ENCODE measurements around the gene RNU1-2. TPM values are rescaled to one million over a fixed set of nuclear protein-coding genes. Genes with fewer than 3 reads are reported as not detected.
A peak's percentile ranks its signal among the peaks of the same experiment; 100 is the strongest.
"Not testable (repeated sequence)": the region's sequence is repeated elsewhere in the genome, so short reads cannot be mapped to it uniquely, and the experiment has no call there.

RNU1-2 gene
- total RNA-seq, 1 experiment from 2014 or later, result 1,622 TPM

GRCh38 chr1:16900751-16901150 lies 5.0 kb downstream of the RNU1-2 start:
- Mint-ChIP-seq H3K27me3 (ENCODE audit: insufficient read depth, unreplicated experiment) (no peaks in the 10 kb centered on the region), H3K4me1 (ENCODE audit: low read depth, unreplicated experiment) (peaks cover 25% of the 10 kb centered on the region), H3K27ac (ENCODE audit: unreplicated experiment) (peak overlapping the region; percentile 58), H3K9me3 (ENCODE audit: unreplicated experiment) (no peaks in the 10 kb centered on the region), H3K36me3 (ENCODE audit: insufficient read depth, unreplicated experiment) (peaks cover 24% of the 10 kb centered on the region), H3K4me3 (ENCODE audit: unreplicated experiment) (no peak overlapping the region)
- no peaks in the 10 kb centered on the region for H3K9me3 ChIP-seq
- peak in 1 of 2 experiments; percentile 64 for DNase-seq
- no peaks in the 10 kb centered on the region for H3K27me3 ChIP-seq (replicated peaks; ENCODE audit: control insufficient read depth, insufficient read depth, low read length)
- no TSS peak for BruUV-seq (replicated peaks)
- peak in 1 of 2 experiments; percentile 32 for TF ChIP-seq CTCF (IDR thresholded peaks at IDR 0.05; ENCODE audit: insufficient read depth in 1 of 2, low read depth in 1 of 2, low read length in 1 of 2, severe bottlenecking in 1 of 2, unreplicated experiment in 1 of 2)
- intact Hi-C loops (cut with micrococcal nuclease; ENCODE audit: unreplicated experiment), result loop anchor here (2.0 kb wide), 1 partner anchor 280 kb away; no protein-coding TSS in a partner anchor
- ChIA-PET POLR2A (no interaction called here), CTCF (interaction anchor here (0.6 to 1.0 kb wide), 4 partner anchors 276 to 426 kb away, joined by 3 to 6 read pairs (median 4); no protein-coding TSS in a partner anchor)
- H3K4me3 ChIP-seq (ENCODE audit: low read depth, low read length), result no peak overlapping the region
- no peaks in the 10 kb centered on the region for H3K36me3 ChIP-seq (ENCODE audit: control insufficient read depth, insufficient read depth, low read length)
- H3K4me1 ChIP-seq, result 0 out of 2 replicates have a peak, but pooled peaks cover 4% of the 10 kb centered on the region

GRCh38 chr1:16901371-16901770 lies 5.6 kb downstream of the RNU1-2 start:
- BruUV-seq (replicated peaks); H3K4me3 ChIP-seq (ENCODE audit: low read depth, low read length); H3K9me3 ChIP-seq; H3K9me3 Mint-ChIP-seq (ENCODE audit: unreplicated experiment); H3K27me3 ChIP-seq (replicated peaks; ENCODE audit: control insufficient read depth, insufficient read depth, low read length); H3K27me3 Mint-ChIP-seq (ENCODE audit: insufficient read depth, unreplicated experiment); H3K4me1 ChIP-seq; H3K36me3 ChIP-seq (ENCODE audit: control insufficient read depth, insufficient read depth, low read length); CTCF ChIA-PET; H3K4me3 Mint-ChIP-seq (ENCODE audit: unreplicated experiment); DNase-seq; POLR2A ChIA-PET: not testable (repeated sequence)
- peaks cover 18% of the 10 kb centered on the region for H3K36me3 Mint-ChIP-seq (ENCODE audit: insufficient read depth, unreplicated experiment)
- H3K27ac Mint-ChIP-seq (ENCODE audit: unreplicated experiment), result peak overlapping the region; percentile 58
- intact Hi-C loops (cut with micrococcal nuclease; ENCODE audit: unreplicated experiment), result loop anchor here (2.0 kb wide), 1 partner anchor 281 kb away; no protein-coding TSS in a partner anchor
- H3K4me1 Mint-ChIP-seq (ENCODE audit: low read depth, unreplicated experiment), result peaks cover 25% of the 10 kb centered on the region

GRCh38 chr1:16903054-16903453 lies 7.3 kb downstream of the RNU1-2 start:
- no TSS peak for BruUV-seq (replicated peaks)
- Histone ChIP-seq H3K4me3 (ENCODE audit: low read depth, low read length) (peak overlapping the region; percentile 53), H3K9me3 (no peaks in the 10 kb centered on the region; the same call in 1 of the 2 replicates), H3K27me3 (replicated peaks; ENCODE audit: control insufficient read depth, insufficient read depth, low read length) (no peaks in the 10 kb centered on the region), H3K36me3 (ENCODE audit: control insufficient read depth, insufficient read depth, low read length) (no peaks in the 10 kb centered on the region), H3K4me1 (0 out of 2 replicates have a peak, but pooled peaks cover 4% of the 10 kb centered on the region)
- Mint-ChIP-seq H3K36me3 (ENCODE audit: insufficient read depth, unreplicated experiment) (peaks cover 15% of the 10 kb centered on the region), H3K4me1 (ENCODE audit: low read depth, unreplicated experiment) (peaks cover 12% of the 10 kb centered on the region), H3K4me3 (ENCODE audit: unreplicated experiment) (no peak overlapping the region), H3K27ac (ENCODE audit: unreplicated experiment) (no peak overlapping the region), H3K27me3 (ENCODE audit: insufficient read depth, unreplicated experiment) (no peaks in the 10 kb centered on the region), H3K9me3 (ENCODE audit: unreplicated experiment) (no peaks in the 10 kb centered on the region)
- DNase-seq, result no peak
- no peak for TF ChIP-seq CTCF (IDR thresholded peaks at IDR 0.05; ENCODE audit: insufficient read depth in 1 of 2, low read depth in 1 of 2, low read length in 1 of 2, severe bottlenecking in 1 of 2, unreplicated experiment in 1 of 2)
- intact Hi-C loops (cut with micrococcal nuclease; ENCODE audit: unreplicated experiment), result no loop called here
- ChIA-PET CTCF (interaction anchor here (1.7 kb wide), 1 partner anchor 282 kb away, joined by 4 read pairs; no protein-coding TSS in a partner anchor), POLR2A (no interaction called here)
